ENCODE results near the gene CEP19. TPM values are rescaled to one million over a fixed set of nuclear protein-coding genes. Genes with fewer than 3 reads are reported as not detected.

The CEP19 gene
- total RNA-seq, 4 donors from 2014 or later = 0.32 to 2.2 (median 1.8) TPM; not detected in 1

- in situ Hi-C loops (cut with MboI; ENCODE audit: low pct_ligation_motif_present in 1 of 4, low pct_unique_long_range_greater_than_20kb in 1 of 4, low sequenced_read_pairs in 3 of 4) = no loop called here
- no peak for TF ChIP-seq POLR2AphosphoS5 (IDR thresholded peaks at IDR 0.05)
- no peak for TF ChIP-seq EP300 (IDR thresholded peaks at IDR 0.05; ENCODE audit: low read depth)
- Histone ChIP-seq H3K4me1 (peaks cover 5 to 32% (median 16%) of the 10 kb centered on the region in 4 donors), H3K36me3 (no peaks in the 10 kb centered on the region), H3K27me3 (no peaks in the 10 kb centered on the region), H3K9me3 (no peaks in the 10 kb centered on the region), H3K4me3 (peak overlapping the region; percentile 92 to 95 (median 94)), H3K27ac (peak overlapping the region; percentile 99 to 100 (median 99))
- WGBS, 2 donors (ENCODE audit: low coverage in 1 of 2) = 0% methylated on average over 17 to 30 of the region's 30 CpGs
- DNase-seq = no peak
- intact Hi-C loops (cut with DNase I; ENCODE audit: low total_unique reads) = no loop called here
Observed at GRCh38 chr3:196740481-196741248, 28.6 kb upstream of the CEP19 start.

- Histone ChIP-seq H3K27ac (peak within 1 kb of the TSS; percentile 99 to 100 (median 99)), H3K9me3 (no peaks in the 10 kb centered on the region), H3K36me3 (no peaks in the 10 kb centered on the region), H3K27me3 (no peaks in the 10 kb centered on the region), H3K4me3 (peak within 1 kb of the TSS; percentile 92 to 95 (median 94)), H3K4me1 (peaks cover 5 to 32% (median 16%) of the 10 kb centered on the region in 4 donors)
- no peak for TF ChIP-seq EP300 (IDR thresholded peaks at IDR 0.05; ENCODE audit: low read depth)
- peak in 1 of 5 experiments; percentile 11 for TF ChIP-seq CTCF (IDR thresholded peaks at IDR 0.05)
- peak; percentile 90 to 95 (median 95) for TF ChIP-seq POLR2AphosphoS5 (IDR thresholded peaks at IDR 0.05)
- peak; percentile 80 for TF ChIP-seq POLR2A (IDR thresholded peaks at IDR 0.05)
- 0 to 1% methylated on average over 3 to 50 of the region's 86 CpGs for WGBS, 2 donors (ENCODE audit: low coverage in 1 of 2)
- in situ Hi-C loops (cut with MboI; ENCODE audit: low pct_ligation_motif_present in 1 of 4, low pct_unique_long_range_greater_than_20kb in 1 of 4, low sequenced_read_pairs in 3 of 4) (no loop called here), intact Hi-C loops (cut with DNase I; ENCODE audit: low total_unique reads) (no loop called here)
- DNase-seq = peak; percentile 95
Observed at GRCh38 chr3:196739671-196740480, 27.8 kb upstream of the CEP19 start, which contains the start of gene PAK2. Gene PAK2 (plus strand): TSS chr3:196739857. CDS start chr3:196782647, 42,790 bp downstream.

- in situ Hi-C loops (cut with MboI; ENCODE audit: low pct_ligation_motif_present in 1 of 4, low pct_unique_long_range_greater_than_20kb in 1 of 4, low sequenced_read_pairs in 3 of 4) (no loop called here), intact Hi-C loops (cut with DNase I; ENCODE audit: low total_unique reads) (no loop called here)
- Histone ChIP-seq H3K27ac (no peak overlapping the region), H3K9me3 (no peaks in the 10 kb centered on the region), H3K36me3 (no peaks in the 10 kb centered on the region), H3K4me3 (no peak overlapping the region), H3K27me3 (no peaks in the 10 kb centered on the region), H3K4me1 (peaks cover 5 to 18% (median 12%) of the 10 kb centered on the region in 4 donors)
- 87 to 91% methylated on average over 6 of the region's 6 CpGs for WGBS, 2 donors (ENCODE audit: low coverage in 1 of 2)
- DNase-seq = no peak
- TF ChIP-seq CTCF (IDR thresholded peaks at IDR 0.05) (no peak), EP300 (IDR thresholded peaks at IDR 0.05; ENCODE audit: low read depth) (no peak), POLR2A (IDR thresholded peaks at IDR 0.05) (no peak), POLR2AphosphoS5 (IDR thresholded peaks at IDR 0.05) (no peak)
Observed at GRCh38 chr3:196737655-196738054, 25.6 kb upstream of the CEP19 start.

GRCh38 chr3:196736670-196737374 lies 24.8 kb upstream of the CEP19 start:
- H3K27ac ChIP-seq = no peak overlapping the region
- intact Hi-C loops (cut with DNase I; ENCODE audit: low total_unique reads) = no loop called here
- no peaks in the 10 kb centered on the region for H3K36me3 ChIP-seq
- no peaks in the 10 kb centered on the region for H3K27me3 ChIP-seq
- H3K4me1 ChIP-seq = peaks cover 5 to 12% (median 7%) of the 10 kb centered on the region in 4 donors
- no peaks in the 10 kb centered on the region for H3K9me3 ChIP-seq
- TF ChIP-seq POLR2A (IDR thresholded peaks at IDR 0.05) (no peak), EP300 (IDR thresholded peaks at IDR 0.05; ENCODE audit: low read depth) (no peak), CTCF (IDR thresholded peaks at IDR 0.05) (no peak), POLR2AphosphoS5 (IDR thresholded peaks at IDR 0.05) (no peak)
- 92 to 100% methylated on average over 2 to 4 of the region's 4 CpGs for WGBS, 2 donors (ENCODE audit: low coverage in 1 of 2)
- H3K4me3 ChIP-seq = no peak overlapping the region
- no peak for DNase-seq
- in situ Hi-C loops (cut with MboI; ENCODE audit: low pct_ligation_motif_present in 1 of 4, low pct_unique_long_range_greater_than_20kb in 1 of 4, low sequenced_read_pairs in 3 of 4) = no loop called here

All from transverse colon (tissue), 4 donors.